Measurements from ENCODE around the gene GATAD2B. TPM values are rescaled to one million over a fixed set of nuclear protein-coding genes. Genes with fewer than 3 reads are reported as not detected.

The GATAD2B gene
- 15.5 TPM for polyA plus RNA-seq (2012; ENCODE audit: insufficient read length, low read depth)

DNA sequence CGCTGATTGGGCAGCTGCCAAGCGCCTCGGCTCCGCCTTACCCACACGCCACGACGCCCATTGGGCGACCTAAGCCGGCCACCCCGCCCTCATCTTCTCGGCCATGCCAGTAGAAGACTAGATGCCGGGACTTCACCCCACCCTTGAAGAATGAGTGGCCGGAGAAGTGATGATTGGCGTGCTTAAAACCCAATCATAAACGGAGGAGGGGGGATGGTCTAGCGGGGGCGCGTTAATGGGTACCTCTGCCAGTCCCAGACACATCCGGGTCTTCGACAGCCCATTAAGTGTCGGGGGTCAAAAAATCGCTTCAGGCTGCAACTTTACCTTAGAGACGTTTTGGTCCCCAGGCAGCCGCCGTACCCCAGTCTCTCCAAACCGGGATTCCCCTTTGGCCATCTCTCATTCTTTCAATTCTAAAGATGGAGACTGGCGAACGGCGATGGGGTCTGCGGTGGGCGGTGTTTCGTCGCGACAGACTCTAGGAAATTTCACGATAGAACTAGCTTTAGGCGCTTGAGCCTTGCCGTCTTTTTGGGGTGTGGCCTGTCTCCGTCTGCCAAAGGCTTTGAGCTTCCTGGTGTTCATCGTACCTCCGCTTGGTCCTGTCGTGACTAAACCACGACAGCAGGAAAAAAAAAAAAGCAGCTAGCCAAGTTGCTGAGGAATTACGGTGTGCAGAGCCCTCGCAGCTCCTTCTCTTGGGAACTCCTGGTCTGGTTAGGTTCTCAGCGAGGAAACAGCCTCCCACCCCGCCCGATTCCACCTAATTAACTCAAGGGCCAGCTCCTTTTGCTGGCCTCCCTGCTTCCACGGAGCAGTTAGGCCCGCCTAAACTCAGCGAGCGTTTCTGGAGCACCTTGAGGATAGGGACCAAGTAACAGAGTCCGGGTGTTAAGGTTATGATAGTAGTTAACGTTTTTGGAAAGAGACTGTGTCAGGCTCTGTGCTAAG is at the start of gene GATAD2B:
Gene GATAD2B, minus strand, starts transcription at position 1 of the 954 bp plus-strand sequence. CDS start 94,625 bp downstream, outside the sequence.
- TF ChIP-seq TAF1 (IDR thresholded peaks at IDR 0.05; ENCODE audit: borderline replicate concordance, insufficient read depth, low read length) (peak; percentile 79; the same call in 1 of the 2 replicates), FOXP2 (optimal IDR thresholded peaks at IDR 0.05; ENCODE audit: borderline replicate concordance, extremely low read depth, extremely low read length, insufficient read depth) (no peak), SIN3A (IDR thresholded peaks at IDR 0.05; ENCODE audit: borderline replicate concordance, insufficient read depth, low read length) (no peak), POLR2AphosphoS5 (IDR thresholded peaks at IDR 0.05; ENCODE audit: low read depth, low read length) (peak; percentile 73)
- TF ChIP-seq, protein P1, sequence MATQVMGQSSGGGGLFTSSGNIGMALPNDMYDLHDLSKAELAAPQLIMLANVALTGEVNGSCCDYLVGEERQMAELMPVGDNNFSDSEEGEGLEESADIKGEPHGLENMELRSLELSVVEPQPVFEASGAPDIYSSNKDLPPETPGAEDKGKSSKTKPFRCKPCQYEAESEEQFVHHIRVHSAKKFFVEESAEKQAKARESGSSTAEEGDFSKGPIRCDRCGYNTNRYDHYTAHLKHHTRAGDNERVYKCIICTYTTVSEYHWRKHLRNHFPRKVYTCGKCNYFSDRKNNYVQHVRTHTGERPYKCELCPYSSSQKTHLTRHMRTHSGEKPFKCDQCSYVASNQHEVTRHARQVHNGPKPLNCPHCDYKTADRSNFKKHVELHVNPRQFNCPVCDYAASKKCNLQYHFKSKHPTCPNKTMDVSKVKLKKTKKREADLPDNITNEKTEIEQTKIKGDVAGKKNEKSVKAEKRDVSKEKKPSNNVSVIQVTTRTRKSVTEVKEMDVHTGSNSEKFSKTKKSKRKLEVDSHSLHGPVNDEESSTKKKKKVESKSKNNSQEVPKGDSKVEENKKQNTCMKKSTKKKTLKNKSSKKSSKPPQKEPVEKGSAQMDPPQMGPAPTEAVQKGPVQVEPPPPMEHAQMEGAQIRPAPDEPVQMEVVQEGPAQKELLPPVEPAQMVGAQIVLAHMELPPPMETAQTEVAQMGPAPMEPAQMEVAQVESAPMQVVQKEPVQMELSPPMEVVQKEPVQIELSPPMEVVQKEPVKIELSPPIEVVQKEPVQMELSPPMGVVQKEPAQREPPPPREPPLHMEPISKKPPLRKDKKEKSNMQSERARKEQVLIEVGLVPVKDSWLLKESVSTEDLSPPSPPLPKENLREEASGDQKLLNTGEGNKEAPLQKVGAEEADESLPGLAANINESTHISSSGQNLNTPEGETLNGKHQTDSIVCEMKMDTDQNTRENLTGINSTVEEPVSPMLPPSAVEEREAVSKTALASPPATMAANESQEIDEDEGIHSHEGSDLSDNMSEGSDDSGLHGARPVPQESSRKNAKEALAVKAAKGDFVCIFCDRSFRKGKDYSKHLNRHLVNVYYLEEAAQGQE (IDR thresholded peaks at IDR 0.05; ENCODE audit: insufficient read depth in 1 of 2, low read depth in 2 of 2, low read length in 2 of 2) = no peak; a peak in 1 of 4 replicates

DNA sequence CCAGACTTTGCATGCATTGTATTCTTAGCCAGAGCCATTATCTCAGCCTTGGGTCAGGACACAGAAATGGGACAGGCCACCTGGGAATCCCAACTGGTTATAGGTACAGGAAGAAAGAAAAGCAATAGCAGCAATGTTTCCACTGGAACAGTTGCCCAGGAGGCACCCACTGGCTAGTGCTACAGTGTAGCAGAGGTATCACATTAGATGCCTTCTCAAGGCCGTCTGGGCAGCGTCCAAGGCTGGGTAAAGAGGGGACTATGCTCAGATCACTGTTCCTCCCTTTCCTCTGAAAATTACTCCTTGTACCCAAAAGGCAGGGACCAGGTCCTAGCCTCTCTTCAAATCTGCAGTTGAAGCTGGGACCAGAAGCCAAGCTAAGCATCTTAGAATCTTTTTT is 47.6 kb upstream of the GATAD2B start:
- no peak for TF ChIP-seq SIN3A (IDR thresholded peaks at IDR 0.05; ENCODE audit: borderline replicate concordance, insufficient read depth, low read length)
- no peak for TF ChIP-seq POLR2AphosphoS5 (IDR thresholded peaks at IDR 0.05; ENCODE audit: low read depth, low read length)
- TF ChIP-seq TAF1 (IDR thresholded peaks at IDR 0.05; ENCODE audit: borderline replicate concordance, insufficient read depth, low read length) = no peak
- TF ChIP-seq FOXP2 (optimal IDR thresholded peaks at IDR 0.05; ENCODE audit: borderline replicate concordance, extremely low read depth, extremely low read length, insufficient read depth) = no peak
- TF ChIP-seq, protein P1 (IDR thresholded peaks at IDR 0.05; ENCODE audit: insufficient read depth in 1 of 2, low read depth in 2 of 2, low read length in 2 of 2) = no peak

DNA sequence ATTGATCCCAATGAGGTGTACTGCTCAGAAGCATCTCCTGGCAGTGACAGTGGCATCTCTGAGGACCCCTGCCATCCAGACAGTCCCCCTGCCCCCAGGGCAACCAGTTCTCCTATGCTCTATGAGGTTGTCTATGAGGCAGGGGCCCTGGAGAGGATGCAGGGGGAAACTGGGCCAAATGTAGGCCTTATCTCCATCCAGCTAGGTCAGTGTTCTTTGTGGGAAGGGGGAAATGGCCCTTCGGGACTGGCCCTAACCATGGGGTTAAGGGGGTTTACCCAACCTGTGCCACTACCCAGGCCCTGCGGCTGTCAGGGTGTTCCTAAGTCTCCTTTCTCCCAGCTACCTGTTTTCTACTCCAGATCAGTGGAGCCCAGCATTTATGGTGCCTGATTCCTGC is 46.2 kb upstream of the GATAD2B start:
- TF ChIP-seq FOXP2 (optimal IDR thresholded peaks at IDR 0.05; ENCODE audit: borderline replicate concordance, extremely low read depth, extremely low read length, insufficient read depth) (no peak), TAF1 (IDR thresholded peaks at IDR 0.05; ENCODE audit: borderline replicate concordance, insufficient read depth, low read length) (no peak)
- TF ChIP-seq, protein P1 (IDR thresholded peaks at IDR 0.05; ENCODE audit: insufficient read depth in 1 of 2, low read depth in 2 of 2, low read length in 2 of 2) = no peak

DNA sequence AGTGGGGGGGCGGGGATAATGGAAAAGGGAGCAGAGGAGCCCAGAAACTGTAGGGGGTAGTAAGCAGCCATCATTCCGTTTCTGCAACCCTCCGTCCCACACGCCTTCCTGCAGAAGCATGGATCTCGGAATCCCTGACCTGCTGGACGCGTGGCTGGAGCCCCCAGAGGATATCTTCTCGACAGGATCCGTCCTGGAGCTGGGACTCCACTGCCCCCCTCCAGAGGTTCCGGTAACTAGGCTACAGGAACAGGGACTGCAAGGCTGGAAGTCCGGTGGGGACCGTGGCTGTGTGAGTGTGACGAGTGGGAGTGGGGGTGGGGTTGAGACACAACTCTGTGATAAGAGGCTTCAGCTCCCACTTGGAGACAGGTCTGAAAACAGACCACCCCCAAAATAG is 45.6 kb upstream of the GATAD2B start:
- TF ChIP-seq TAF1 (IDR thresholded peaks at IDR 0.05; ENCODE audit: borderline replicate concordance, insufficient read depth, low read length) = no peak
- TF ChIP-seq SIN3A (IDR thresholded peaks at IDR 0.05; ENCODE audit: borderline replicate concordance, insufficient read depth, low read length) = no peak
- no peak for TF ChIP-seq POLR2AphosphoS5 (IDR thresholded peaks at IDR 0.05; ENCODE audit: low read depth, low read length)
- no peak for TF ChIP-seq FOXP2 (optimal IDR thresholded peaks at IDR 0.05; ENCODE audit: borderline replicate concordance, extremely low read depth, extremely low read length, insufficient read depth)
- TF ChIP-seq, protein P1 (IDR thresholded peaks at IDR 0.05; ENCODE audit: insufficient read depth in 1 of 2, low read depth in 2 of 2, low read length in 2 of 2) = no peak

All from PFSK-1 (cell line).